ENCODE data around the gene CARM1. TPM values are rescaled to one million over a fixed set of nuclear protein-coding genes. Genes with fewer than 3 reads are reported as not detected.

CARM1 gene
- total and polyA plus RNA-seq, 2 experiments from 2014 or later: 43.3 to 118 TPM

GRCh38 chr19:10887616-10888367, 16.4 kb downstream of the CARM1 start:
- Mint-ChIP-seq H3K27ac (peak overlapping the region; percentile 89), H3K27me3 (ENCODE audit: insufficient read depth, low read depth, poor library complexity) (peaks cover 2% of the 10 kb centered on the region), H3K4me1 (peaks cover 61% of the 10 kb centered on the region), H3K4me3 (peak overlapping the region; percentile 44; the same call in 2 of the 3 replicates), H3K36me3 (ENCODE audit: low read depth) (no peaks in the 10 kb centered on the region), H3K9me3 (no peaks in the 10 kb centered on the region)
- ATAC-seq (no peak; the same call in 1 of the 3 replicates), DNase-seq (ENCODE audit: low spot score) (no peak)
- Histone ChIP-seq H3K4me2 (peak overlapping the region; percentile 76), H4K20me1 (replicated peaks; ENCODE audit: insufficient read depth) (no peaks in the 10 kb centered on the region; the same call in none of the 2 replicates), H2AFZ (no peak overlapping the region), H3K4me1 (ENCODE audit: insufficient read depth) (peaks cover 81% of the 10 kb centered on the region), H3K27ac (ENCODE audit: low read depth) (peak overlapping the region; percentile 92), H3K36me3 (ENCODE audit: insufficient read depth) (no peaks in the 10 kb centered on the region), H3K27me3 (ENCODE audit: insufficient read depth) (no peaks in the 10 kb centered on the region), H3K79me2 (replicated peaks; ENCODE audit: insufficient read depth) (peaks cover 96% of the 10 kb centered on the region), H3K4me3 (peak overlapping the region; percentile 26; the same call in 1 of the 2 replicates), H3F3A (replicated peaks; ENCODE audit: low read depth) (peaks cover 40% of the 10 kb centered on the region), H3K9me2 (ENCODE audit: insufficient read depth) (no peaks in the 10 kb centered on the region)
- TF ChIP-seq EZH2 (IDR thresholded peaks at IDR 0.05; ENCODE audit: low read depth, unreplicated experiment): no peak
- TF ChIP-seq ETS1 (IDR thresholded peaks at IDR 0.05): no peak
- TF ChIP-seq REST (IDR thresholded peaks at IDR 0.05; ENCODE audit: unreplicated experiment): no peak
- no peak for TF ChIP-seq EZH2phosphoT487 (IDR thresholded peaks at IDR 0.05; ENCODE audit: unreplicated experiment)
- no peak for TF ChIP-seq CREB1 (CRISPR knock-in tag; IDR thresholded peaks at IDR 0.05; ENCODE audit: low read depth)
- no peak for TF ChIP-seq CTCF (conservative IDR thresholded peaks at IDR 0.05; ENCODE audit: low read depth in 2 of 2)
- no peak for TF ChIP-seq ZNF114 (CRISPR knock-in tag; IDR thresholded peaks at IDR 0.05)
- no peak for TF ChIP-seq STAT1 (IDR thresholded peaks at IDR 0.05; ENCODE audit: unreplicated experiment)
- no peak; the same call in 1 of the 2 replicates for TF ChIP-seq ZNF462 (CRISPR knock-in tag; IDR thresholded peaks at IDR 0.05)
